ENCODE results near the gene GTF2H1. TPM values are rescaled to one million over a fixed set of nuclear protein-coding genes. Genes with fewer than 3 reads are reported as not detected.
A peak's percentile ranks its signal among the peaks of the same experiment; 100 is the strongest.

The GTF2H1 gene
- total RNA-seq, 1 experiment from 2014 or later, result 39.4 TPM

- no peak overlapping the region for H3K18ac ChIP-seq (ENCODE audit: insufficient read length, low read depth, low read length)
- no peaks in the 10 kb centered on the region for H3K27me3 ChIP-seq (ENCODE audit: insufficient read depth, low read length)
- H4K91ac ChIP-seq (ENCODE audit: insufficient read length, low read depth, low read length), result no peak overlapping the region
- H2BK120ac ChIP-seq (ENCODE audit: low read depth, low read length, poor library complexity, severe bottlenecking), result no peak overlapping the region
- no peak overlapping the region for H2BK20ac ChIP-seq (ENCODE audit: low read depth, low read length, poor library complexity, severe bottlenecking)
- Mint-ChIP-seq H3K27me3 (ENCODE audit: low read depth) (no peaks in the 10 kb centered on the region), H3K4me3 (no peak overlapping the region), H3K36me3 (ENCODE audit: insufficient read depth in 1 of 3, low read depth in 3 of 3) (peaks cover 7 to 30% (median 28%) of the 10 kb centered on the region in 3 experiments; a peak in 6 of 7 replicates), H3K27ac (peak overlapping the region in 2 of 3 experiments; percentile 67 to 81; a peak in 3 of 7 replicates), H3K9me3 (no peaks in the 10 kb centered on the region), H3K4me1 (peaks cover 0 to 5% of the 10 kb centered on the region in 2 experiments; a peak in 1 of 4 replicates)
- no peaks in the 10 kb centered on the region for H4K20me1 ChIP-seq (ENCODE audit: control insufficient read depth, insufficient read depth, insufficient read length)
- H3K4ac ChIP-seq (ENCODE audit: low read depth, low read length), result no peak overlapping the region
- H3K14ac ChIP-seq (ENCODE audit: insufficient read depth, low read length), result no peak overlapping the region
- no peak for DNase-seq
- no peak overlapping the region; the same call in 1 of the 2 replicates for H2BK15ac ChIP-seq (ENCODE audit: low read depth, low read length)
- H4K5ac ChIP-seq (ENCODE audit: insufficient read length, low read depth, low read length), result no peak overlapping the region
- H3K4me2 ChIP-seq (ENCODE audit: insufficient read depth, insufficient read length, low read length), result no peak overlapping the region
- no peak overlapping the region for H3K23ac ChIP-seq (ENCODE audit: insufficient read length, low read depth, low read length)
- no peaks in the 10 kb centered on the region for H3K23me2 ChIP-seq (ENCODE audit: insufficient read length, low read depth, low read length, poor library complexity, severe bottlenecking)
- H3K56ac ChIP-seq (ENCODE audit: insufficient read length, low read depth, low read length), result no peak overlapping the region
- WGBS (ENCODE audit: extremely low coverage, insufficient read length, low lambda C conversion rate), result no CpG with 5 or more reads among the region's 10 CpGs
- no peak overlapping the region for H4K8ac ChIP-seq (replicated peaks; ENCODE audit: insufficient read length, low read depth, low read length)
- no peak overlapping the region for H2AK5ac ChIP-seq (ENCODE audit: insufficient read length, low read length)
- peaks cover 6% of the 10 kb centered on the region; the same call in 1 of the 2 replicates for H3K79me2 ChIP-seq (ENCODE audit: insufficient read depth, low read length)
- no peak overlapping the region for H3T11ph ChIP-seq (ENCODE audit: low read length)
- no peaks in the 10 kb centered on the region for H3K9me3 ChIP-seq (ENCODE audit: control insufficient read depth, low read depth, low read length)
- no peak overlapping the region for H2BK12ac ChIP-seq (ENCODE audit: insufficient read length, low read depth, low read length)
- H2AFZ ChIP-seq (ENCODE audit: low read length), result no peak overlapping the region
- H2BK5ac ChIP-seq (ENCODE audit: insufficient read length, low read length), result no peak overlapping the region
- H3K4me1 ChIP-seq (ENCODE audit: insufficient read depth, low read length), result no peaks in the 10 kb centered on the region
- no peak for TF ChIP-seq CTCF (conservative IDR thresholded peaks at IDR 0.05)
- peaks cover 4% of the 10 kb centered on the region for H3K79me1 ChIP-seq (ENCODE audit: insufficient read depth, low read depth, low read length, poor library complexity, severe bottlenecking)
- H3K9ac ChIP-seq (ENCODE audit: extremely low read depth, insufficient read length, low read length), result no peak overlapping the region
- no peak overlapping the region for H3K27ac ChIP-seq (ENCODE audit: insufficient read length, low read depth, low read length)
Measured at GRCh38 chr11:18313965-18314763, 8.2 kb upstream of the GTF2H1 start.

Data from H9 (cell line).